Endodermal cell (in vitro differentiated cells): Measurements from ENCODE around the gene CALML4. TPM values are rescaled to one million over a fixed set of nuclear protein-coding genes. Genes with fewer than 3 reads are reported as not detected.

Experiments used
- DNase-seq: peaks from one replicate; pipeline ENCODE4 v3.0.0-alpha.2; 2017
- H3K27ac ChIP-seq: 2 replicates; pipeline ENCODE4 v1.5.1; 2013; ENCODE audit warnings: mild to moderate bottlenecking, low read depth, low read length, moderate library complexity
- H3K27me3 ChIP-seq: 2 replicates; pipeline ENCODE4 v1.6.1; 2013; ENCODE audit warnings: mild to moderate bottlenecking, low read length, moderate library complexity; ENCODE audit not compliant: insufficient read depth, control insufficient read depth, poor library complexity, severe bottlenecking
- H3K36me3 ChIP-seq: 2 replicates; pipeline ENCODE4 v1.7.0; 2013; ENCODE audit warnings: mild to moderate bottlenecking, low read length, moderate library complexity; ENCODE audit not compliant: control insufficient read depth, insufficient read depth
- H3K4me1 ChIP-seq: one replicate; pipeline ENCODE4 v1.7.0; 2013; ENCODE audit warnings: low read length; ENCODE audit not compliant: control insufficient read depth, insufficient read depth
- H3K4me3 ChIP-seq: 2 replicates; pipeline ENCODE4 v1.5.1; 2013; ENCODE audit warnings: mild to moderate bottlenecking, low read length, moderate library complexity
- H3K9ac ChIP-seq: 2 replicates; pipeline ENCODE4 v1.6.1; 2013; ENCODE audit warnings: mild to moderate bottlenecking, low read length, moderate library complexity; ENCODE audit not compliant: poor library complexity, severe bottlenecking; ENCODE audit errors: extremely low read depth
- H3K9me3 ChIP-seq: 2 replicates; pipeline ENCODE4 v1.6.1; 2013; ENCODE audit warnings: mild to moderate bottlenecking, low read length, moderate library complexity; ENCODE audit not compliant: control insufficient read depth
- H3K27ac Mint-ChIP-seq: 2 replicates; pipeline ENCODE4 v1.8.0; 2020; ENCODE audit warnings: mixed read lengths
- H3K27me3 Mint-ChIP-seq: 2 replicates; pipeline ENCODE4 v1.8.0; 2021; ENCODE audit warnings: mild to moderate bottlenecking, mixed read lengths; ENCODE audit not compliant: insufficient read depth
- H3K36me3 Mint-ChIP-seq: 2 replicates; pipeline ENCODE4 v1.8.0; 2020; ENCODE audit warnings: low read depth, mixed read lengths
- H3K4me1 Mint-ChIP-seq: 2 replicates; pipeline ENCODE4 v1.8.0; 2020; ENCODE audit warnings: mixed read lengths
- H3K4me3 Mint-ChIP-seq: 2 replicates; pipeline ENCODE4 v1.8.0; 2020; ENCODE audit warnings: mild to moderate bottlenecking, moderate library complexity, mixed read lengths
- H3K9me3 Mint-ChIP-seq: 2 replicates; pipeline ENCODE4 v1.8.0; 2020; ENCODE audit warnings: mild to moderate bottlenecking, mixed read lengths
- WGBS, 2 experiments: methylation state at CpG; one replicate each; pipeline versions ENCODE4 v1.1.5 to v1.1.7; 2013; ENCODE audit warnings: missing lambda C conversion rate in 2 of 2, mixed read lengths in 1 of 2; ENCODE audit not compliant: insufficient coverage in 1 of 2, insufficient read length in 1 of 2; 5-methylcytosine and 5-hydroxymethylcytosine counted together
- total RNA-seq, 2 donors: library from RNA; stranded (reverse); fragmentation: NEBNext Ultra II Directional in 1 of 2; extraction: Animal tissue kit (Norgen Biotek cat#: 25700) in 1 of 2; gene quantifications; 2 replicates in 1 of 2; 3 replicates in 1 of 2; pipeline ENCODE4 v1.2.1, GENCODE V29; 2021
- TF ChIP-seq, protein P1 (sequence below): fragments of 200-600 bp; sonication (generic); conservative IDR thresholded peaks from 2 replicates; pipeline ENCODE4 v1.5.0; 2021; ENCODE audit warnings: antibody characterized with exemption, mild to moderate bottlenecking

The CALML4 gene
- total RNA-seq, 2 donors from 2014 or later: 9.7 to 17.4 TPM

DNA sequence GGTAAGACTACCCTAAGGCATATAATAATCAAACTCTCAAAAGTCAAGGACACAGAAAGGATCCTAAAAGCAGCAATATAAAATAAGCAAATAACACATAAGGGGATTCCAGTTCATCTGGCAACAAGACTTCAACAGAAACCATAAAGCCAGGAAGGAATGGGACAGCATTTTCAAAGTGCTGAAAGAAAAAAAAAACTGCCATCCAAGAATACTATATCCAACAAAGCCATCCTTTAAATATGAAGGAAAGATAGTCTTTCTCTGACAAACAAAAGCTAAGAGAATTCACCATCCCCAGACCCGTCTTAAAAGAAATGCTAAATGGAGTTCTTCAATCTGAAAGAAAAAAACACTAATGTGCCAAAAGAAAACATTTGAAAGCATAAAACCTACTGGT lies 39.1 kb upstream of the CALML4 start:
- TF ChIP-seq, protein P1, sequence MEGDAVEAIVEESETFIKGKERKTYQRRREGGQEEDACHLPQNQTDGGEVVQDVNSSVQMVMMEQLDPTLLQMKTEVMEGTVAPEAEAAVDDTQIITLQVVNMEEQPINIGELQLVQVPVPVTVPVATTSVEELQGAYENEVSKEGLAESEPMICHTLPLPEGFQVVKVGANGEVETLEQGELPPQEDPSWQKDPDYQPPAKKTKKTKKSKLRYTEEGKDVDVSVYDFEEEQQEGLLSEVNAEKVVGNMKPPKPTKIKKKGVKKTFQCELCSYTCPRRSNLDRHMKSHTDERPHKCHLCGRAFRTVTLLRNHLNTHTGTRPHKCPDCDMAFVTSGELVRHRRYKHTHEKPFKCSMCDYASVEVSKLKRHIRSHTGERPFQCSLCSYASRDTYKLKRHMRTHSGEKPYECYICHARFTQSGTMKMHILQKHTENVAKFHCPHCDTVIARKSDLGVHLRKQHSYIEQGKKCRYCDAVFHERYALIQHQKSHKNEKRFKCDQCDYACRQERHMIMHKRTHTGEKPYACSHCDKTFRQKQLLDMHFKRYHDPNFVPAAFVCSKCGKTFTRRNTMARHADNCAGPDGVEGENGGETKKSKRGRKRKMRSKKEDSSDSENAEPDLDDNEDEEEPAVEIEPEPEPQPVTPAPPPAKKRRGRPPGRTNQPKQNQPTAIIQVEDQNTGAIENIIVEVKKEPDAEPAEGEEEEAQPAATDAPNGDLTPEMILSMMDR: no peak
- Histone ChIP-seq H3K4me1 (no peaks in the 10 kb centered on the region), H3K36me3 (no peaks in the 10 kb centered on the region), H3K9ac (no peak overlapping the region), H3K4me3 (no peak overlapping the region), H3K27ac (no peak overlapping the region), H3K27me3 (no peaks in the 10 kb centered on the region), H3K9me3 (peaks cover 8% of the 10 kb centered on the region)
- peaks cover 30% of the 10 kb centered on the region for H3K9me3 Mint-ChIP-seq
- no peak overlapping the region for H3K27ac Mint-ChIP-seq
- peaks cover 9% of the 10 kb centered on the region for H3K4me1 Mint-ChIP-seq
- DNase-seq: no peak
- H3K27me3 Mint-ChIP-seq: peaks cover 2% of the 10 kb centered on the region
- no peak overlapping the region for H3K4me3 Mint-ChIP-seq
- 86% methylated on average over 1 of the region's 1 CpG; no CpG with 5 or more reads in 1 of the 2 experiments for WGBS, 2 experiments
- peaks cover 5% of the 10 kb centered on the region for H3K36me3 Mint-ChIP-seq

DNA sequence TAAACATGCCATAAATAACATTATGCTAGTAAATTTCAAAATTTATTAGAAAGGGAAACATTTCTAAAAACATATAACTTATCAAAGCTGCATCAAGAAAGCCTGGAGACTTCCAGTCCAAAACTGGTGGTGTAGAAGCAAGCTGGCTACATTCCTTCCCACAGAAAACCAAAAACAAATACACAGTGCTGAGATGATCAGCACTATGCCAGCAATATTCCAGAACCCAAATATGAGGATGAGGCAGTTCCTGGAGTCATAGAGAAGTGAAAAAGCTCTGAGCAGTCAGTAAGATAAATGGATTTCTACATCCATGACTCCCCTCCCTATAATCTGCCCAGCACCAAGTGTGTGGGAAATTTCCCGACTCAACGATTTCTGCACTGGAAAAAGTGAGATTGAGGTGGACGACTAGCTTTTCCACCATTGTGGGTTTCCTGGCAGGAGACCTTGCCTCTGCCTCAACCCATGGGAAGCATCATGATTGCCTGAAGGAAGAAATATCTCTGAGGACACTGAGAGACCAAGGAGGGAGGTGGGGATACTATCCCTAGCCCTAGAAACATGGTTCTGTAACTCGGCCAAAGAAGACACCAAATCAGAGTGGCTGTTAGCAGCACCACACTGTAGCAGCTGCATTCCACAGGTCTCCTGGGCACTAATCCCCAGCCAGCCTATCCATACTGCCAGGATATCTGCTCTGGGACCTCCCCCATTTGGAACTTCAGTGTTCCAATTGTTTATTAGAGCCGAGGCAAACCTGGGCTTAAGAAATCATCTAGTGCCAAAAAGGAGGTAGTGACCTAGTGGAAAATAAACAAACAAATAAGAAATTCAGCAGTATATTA lies 36.2 kb upstream of the CALML4 start:
- Mint-ChIP-seq H3K36me3 (peaks cover 5% of the 10 kb centered on the region), H3K4me1 (peaks cover 9% of the 10 kb centered on the region), H3K9me3 (peaks cover 16% of the 10 kb centered on the region), H3K4me3 (no peak overlapping the region), H3K27ac (peak overlapping the region; percentile 45), H3K27me3 (no peaks in the 10 kb centered on the region)
- WGBS, 2 experiments: 76 to 77% methylated on average over 4 to 5 of the region's 5 CpGs
- H3K4me3 ChIP-seq: no peak overlapping the region
- no peak overlapping the region for H3K27ac ChIP-seq
- no peaks in the 10 kb centered on the region for H3K27me3 ChIP-seq
- peaks cover 8% of the 10 kb centered on the region for H3K9me3 ChIP-seq
- TF ChIP-seq, protein P1: no peak
- peak; percentile 57 for DNase-seq
- no peaks in the 10 kb centered on the region for H3K4me1 ChIP-seq
- H3K36me3 ChIP-seq: no peaks in the 10 kb centered on the region
- H3K9ac ChIP-seq: no peak overlapping the region

GRCh38 chr15:68239025-68239424 lies 33.9 kb upstream of the CALML4 start:
- no peaks in the 10 kb centered on the region for H3K27me3 ChIP-seq
- H3K4me3 ChIP-seq: no peak overlapping the region
- no peak overlapping the region for H3K27ac Mint-ChIP-seq
- TF ChIP-seq, protein P1: no peak
- no peak overlapping the region for H3K27ac ChIP-seq
- no peaks in the 10 kb centered on the region for H3K27me3 Mint-ChIP-seq
- no peaks in the 10 kb centered on the region for H3K36me3 Mint-ChIP-seq
- H3K4me1 ChIP-seq: peaks cover 4% of the 10 kb centered on the region
- no peaks in the 10 kb centered on the region for H3K36me3 ChIP-seq
- no peak overlapping the region for H3K9ac ChIP-seq
- H3K4me3 Mint-ChIP-seq: no peak overlapping the region
- no peaks in the 10 kb centered on the region for H3K9me3 ChIP-seq
- peaks cover 8% of the 10 kb centered on the region for H3K9me3 Mint-ChIP-seq
- no peak for DNase-seq
- peaks cover 15% of the 10 kb centered on the region for H3K4me1 Mint-ChIP-seq
